NCI-H2107 (cell line): ENCODE results near the gene PAPSS2.
"Not testable (repeated sequence)": the region's sequence is repeated elsewhere in the genome, so short reads cannot be mapped to it uniquely, and the experiment has no call there.

Source experiments
- DNase-seq: peaks from one replicate; lab custom pipeline; 2025; lab: John Stamatoyannopoulos, UW

The PAPSS2 gene

GRCh38 chr10:87706731-87707130 is 47.1 kb downstream of the PAPSS2 start:
- DNase-seq = no peak

DNA sequence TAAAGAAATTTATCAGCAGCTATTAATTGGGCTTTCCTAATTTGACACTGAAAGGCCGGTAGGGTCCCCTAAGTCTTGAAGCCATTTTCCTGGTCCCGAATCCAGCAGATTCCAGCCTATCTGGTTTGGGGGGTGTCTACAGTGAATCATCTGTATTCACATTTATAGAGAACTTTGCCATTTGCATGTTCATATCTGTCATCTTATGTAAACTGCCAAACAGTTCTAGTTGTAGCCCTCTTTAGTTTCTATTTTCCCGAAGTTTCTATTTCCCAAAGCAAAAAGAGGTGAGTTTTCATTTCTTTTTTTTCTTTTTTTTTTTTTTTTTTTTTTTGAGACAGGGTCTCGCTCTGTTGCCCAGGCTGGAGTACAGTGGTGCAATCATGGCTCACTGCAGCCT is 47.6 kb downstream of the PAPSS2 start:
- no peak for DNase-seq

DNA sequence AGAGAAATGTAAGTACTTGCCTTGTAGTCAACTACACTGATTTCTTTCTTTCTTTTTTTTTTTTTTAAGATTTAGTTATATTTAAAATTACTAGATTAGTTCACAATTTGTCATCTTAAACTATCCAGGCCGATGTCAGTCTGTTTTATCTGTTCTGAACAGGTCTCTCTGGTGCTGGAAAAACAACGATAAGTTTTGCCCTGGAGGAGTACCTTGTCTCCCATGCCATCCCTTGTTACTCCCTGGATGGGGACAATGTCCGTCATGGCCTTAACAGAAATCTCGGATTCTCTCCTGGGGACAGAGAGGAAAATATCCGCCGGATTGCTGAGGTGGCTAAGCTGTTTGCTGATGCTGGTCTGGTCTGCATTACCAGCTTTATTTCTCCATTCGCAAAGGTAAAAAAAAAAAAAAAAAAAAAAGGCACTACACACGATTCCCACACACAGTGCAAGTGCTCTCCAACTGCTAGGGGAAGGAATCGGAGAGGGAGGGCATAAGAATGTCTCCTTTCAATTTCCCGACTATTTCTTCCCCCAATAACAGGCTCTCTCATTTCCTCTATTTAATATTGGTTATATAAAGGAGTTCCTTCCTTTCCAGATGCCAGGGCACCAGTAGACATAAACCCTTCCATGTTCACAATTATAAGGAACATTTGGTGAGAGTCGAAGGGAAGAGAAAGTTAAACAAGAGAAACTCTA is 53.4 kb downstream of the PAPSS2 start:
- no peak for DNase-seq

GRCh38 chr10:87713707-87714106 is 54.0 kb downstream of the PAPSS2 start:
- no peak for DNase-seq

GRCh38 chr10:87715552-87716347 is 56.1 kb downstream of the PAPSS2 start:
- DNase-seq = no peak

- no peak for DNase-seq
These were observed 56.6 kb downstream of the PAPSS2 start for GRCh38 chr10:87716348-87716670.

GRCh38 chr10:87720665-87721064 is 61.0 kb downstream of the PAPSS2 start:
- no peak for DNase-seq

GRCh38 chr10:87721781-87722180 is 62.1 kb downstream of the PAPSS2 start:
- no peak for DNase-seq

- DNase-seq = no peak
These were observed 63.0 kb downstream of the PAPSS2 start for GRCh38 chr10:87722716-87723115.

DNA sequence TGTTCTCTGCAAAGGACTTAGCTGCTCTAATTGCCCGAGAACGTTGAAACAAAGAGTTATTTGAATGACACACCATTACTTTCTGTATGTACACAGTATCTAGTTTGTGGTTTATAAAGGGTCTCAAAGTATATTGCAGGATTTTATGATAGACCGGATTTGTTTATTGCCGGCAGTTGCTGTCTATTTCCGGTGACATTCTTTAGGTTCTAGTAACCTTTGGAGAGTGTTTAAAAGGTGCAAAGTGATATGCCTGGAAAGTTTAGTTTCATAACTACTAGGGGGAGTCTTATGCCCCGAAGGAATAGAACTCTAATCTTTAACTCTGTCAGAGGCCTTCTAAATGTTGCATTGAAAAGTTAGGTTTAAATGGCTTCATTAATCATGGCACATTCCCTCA is 63.8 kb downstream of the PAPSS2 start:
- DNase-seq = no peak

GRCh38 chr10:87724789-87725188 is 65.1 kb downstream of the PAPSS2 start:
- no peak for DNase-seq

GRCh38 chr10:87729940-87730339 is 70.3 kb downstream of the PAPSS2 start:
- DNase-seq = no peak

- no peak for DNase-seq
These were observed 73.4 kb downstream of the PAPSS2 start for GRCh38 chr10:87733081-87733480.

GRCh38 chr10:87734987-87735827 is 75.5 kb downstream of the PAPSS2 start:
- DNase-seq = no peak

- DNase-seq = not testable (repeated sequence)
These were observed 78.6 kb downstream of the PAPSS2 start for GRCh38 chr10:87738253-87738652.

GRCh38 chr10:87739703-87740102 is 80.0 kb downstream of the PAPSS2 start:
- DNase-seq = no peak

DNA sequence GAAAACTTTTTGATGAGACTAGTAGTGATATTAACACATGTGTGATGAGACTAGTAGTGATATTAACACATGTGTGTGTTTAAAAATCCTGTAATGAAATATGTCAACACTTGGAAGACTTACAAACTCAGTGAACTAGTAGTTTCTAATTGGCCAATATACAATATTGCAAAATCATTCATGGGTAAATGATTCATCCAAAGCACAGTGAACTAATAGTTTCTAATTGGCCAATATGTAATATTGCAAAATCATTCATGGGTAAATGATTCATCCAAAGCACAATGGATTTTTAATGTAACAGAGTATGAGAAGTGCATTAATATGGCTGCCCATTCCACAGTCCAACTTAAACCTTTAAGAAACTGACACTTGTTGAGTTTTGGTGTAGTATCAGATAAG is 80.6 kb downstream of the PAPSS2 start:
- no peak for DNase-seq

DNA sequence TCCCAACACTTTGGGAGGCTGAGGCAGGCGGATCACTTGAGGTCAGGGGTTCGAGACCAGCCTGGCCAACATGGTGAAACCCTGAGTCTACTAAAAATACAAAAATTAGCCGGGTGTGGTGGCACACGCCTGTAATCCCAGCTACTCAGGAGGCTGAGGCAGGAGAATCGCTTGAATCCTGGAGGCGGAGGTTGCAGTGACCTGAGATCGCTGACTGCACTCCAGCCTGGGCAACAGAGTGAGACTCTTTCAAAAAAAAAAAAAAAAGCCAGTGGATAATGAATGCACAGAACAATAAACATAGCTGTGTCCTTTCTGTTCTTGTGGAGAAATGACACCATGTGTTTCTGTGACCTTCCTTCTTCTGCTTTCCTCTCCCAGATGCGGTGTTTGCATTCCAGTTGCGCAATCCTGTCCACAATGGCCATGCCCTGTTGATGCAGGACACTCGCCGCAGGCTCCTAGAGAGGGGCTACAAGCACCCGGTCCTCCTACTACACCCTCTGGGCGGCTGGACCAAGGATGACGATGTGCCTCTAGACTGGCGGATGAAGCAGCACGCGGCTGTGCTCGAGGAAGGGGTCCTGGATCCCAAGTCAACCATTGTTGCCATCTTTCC is 83.4 kb downstream of the PAPSS2 start:
- not testable (repeated sequence) for DNase-seq

GRCh38 chr10:87744606-87745005 is 84.9 kb downstream of the PAPSS2 start:
- DNase-seq = no peak

GRCh38 chr10:87746911-87747310 is 87.2 kb downstream of the PAPSS2 start:
- DNase-seq = no peak

DNA sequence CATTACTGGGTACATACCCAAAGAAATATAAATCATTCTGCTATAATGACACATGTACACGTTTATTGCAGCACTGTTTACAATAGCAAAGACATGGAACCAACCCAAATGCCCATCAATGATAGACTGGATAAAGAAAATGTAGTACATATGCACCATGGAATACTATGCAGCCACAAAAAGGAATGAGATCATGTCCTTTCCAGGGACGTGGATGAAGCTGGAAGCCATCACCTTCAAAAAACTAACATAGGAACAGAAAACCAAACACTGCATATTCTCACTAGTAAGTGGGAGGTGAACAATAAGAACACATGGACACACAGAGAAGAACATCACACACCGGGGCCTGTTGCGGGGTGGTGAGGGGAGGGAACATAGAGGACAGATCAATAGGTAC is 88.6 kb downstream of the PAPSS2 start:
- DNase-seq = not testable (repeated sequence)

DNA sequence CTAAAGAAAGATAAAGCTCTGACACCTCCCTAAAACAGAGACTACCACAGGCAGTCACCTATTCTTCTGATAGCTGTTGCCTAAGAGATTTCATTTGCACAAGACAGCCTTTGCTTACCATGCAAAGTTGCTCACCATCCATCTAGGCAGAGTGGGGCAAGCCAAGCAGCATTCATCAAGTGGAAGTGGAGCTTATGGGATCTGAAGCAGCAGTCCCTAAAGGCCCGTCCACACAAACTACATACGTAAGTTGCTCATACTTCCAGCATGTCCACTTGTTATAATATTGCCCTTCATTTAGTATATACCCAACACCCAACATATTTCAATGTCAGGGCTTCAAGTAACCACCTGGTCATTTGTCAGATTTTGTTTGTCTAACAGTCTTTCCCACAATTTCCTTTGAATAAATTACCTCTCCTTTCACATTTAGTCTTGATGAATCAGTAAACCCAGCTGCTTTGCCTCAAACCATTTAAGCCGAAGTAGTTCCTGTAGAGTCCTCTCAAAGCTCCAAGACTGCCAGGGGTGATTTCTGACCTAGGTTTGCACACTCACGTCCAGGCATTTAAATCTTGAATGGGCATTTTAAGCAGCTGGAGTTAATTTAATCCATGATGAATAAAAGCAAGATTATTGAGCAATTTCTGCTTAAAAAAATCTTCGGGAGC is 90.5 kb downstream of the PAPSS2 start:
- no peak for DNase-seq
